MM.1S (cell line): ENCODE measurements around the gene TAS2R41.

Source experiments
- DNase-seq: peaks from one replicate; pipeline ENCODE4 v3.0.0-alpha.2; 2015
- H2AFZ ChIP-seq: fragments of 300-600 bp; sonication (generic); 2 replicates; pipeline ENCODE4 v1.6.0; 2016; ENCODE audit warnings: antibody characterized with exemption, low read length
- H3F3A ChIP-seq: fragments of 300-600 bp; sonication (generic); 2 replicates; pipeline ENCODE4 v1.6.1; 2016; ENCODE audit warnings: mild to moderate bottlenecking, antibody characterized with exemption, low read length, moderate library complexity, mixed read lengths; ENCODE audit not compliant: insufficient read depth
- H3K27ac ChIP-seq: fragments of 300-600 bp; sonication (generic); 2 replicates; pipeline ENCODE4 v1.5.1; 2016; ENCODE audit warnings: mild to moderate bottlenecking, low read length
- H3K27me3 ChIP-seq: fragments of 300-600 bp; sonication (generic); replicated peaks from 2 replicates; pipeline ENCODE4 v1.6.0; 2016; ENCODE audit warnings: low read length; ENCODE audit not compliant: insufficient read depth
- H3K36me3 ChIP-seq: fragments of 300-600 bp; sonication (generic); replicated peaks from 2 replicates; pipeline ENCODE4 v1.6.1; 2016; ENCODE audit warnings: mild to moderate bottlenecking, low read length, mixed read lengths; ENCODE audit not compliant: insufficient read depth
- H3K4me1 ChIP-seq: fragments of 300-600 bp; sonication (generic); 2 replicates; pipeline ENCODE4 v1.6.1; 2016; ENCODE audit warnings: low read length, mixed read lengths
- H3K4me2 ChIP-seq: fragments of 300-600 bp; sonication (generic); 2 replicates; pipeline ENCODE4 v1.6.0; 2016; ENCODE audit warnings: low read depth, low read length
- H3K4me3 ChIP-seq: fragments of 300-600 bp; sonication (generic); 2 replicates; pipeline ENCODE4 v1.5.1; 2016; ENCODE audit warnings: low read length, mixed read lengths
- H3K79me2 ChIP-seq: fragments of 300-600 bp; sonication (generic); 2 replicates; pipeline ENCODE4 v1.6.1; 2016; ENCODE audit warnings: mixed run types, low read length, mixed read lengths
- H3K9ac ChIP-seq: fragments of 300-600 bp; sonication (generic); 2 replicates; pipeline ENCODE4 v1.6.1; 2016; ENCODE audit warnings: low read length, mixed read lengths
- H3K9me2 ChIP-seq: fragments of 300-600 bp; sonication (generic); replicated peaks from 2 replicates; pipeline ENCODE4 v1.6.1; 2016; ENCODE audit warnings: mild to moderate bottlenecking, low read length, mixed read lengths; ENCODE audit not compliant: insufficient read depth
- H3K9me3 ChIP-seq: fragments of 300-600 bp; sonication (generic); replicated peaks from 2 replicates; pipeline ENCODE4 v1.6.1; 2016; ENCODE audit warnings: mild to moderate bottlenecking, low read length, mixed read lengths; ENCODE audit not compliant: insufficient read depth
- H4K20me1 ChIP-seq: fragments of 300-600 bp; sonication (generic); 2 replicates; pipeline ENCODE4 v1.6.1; 2016; ENCODE audit warnings: mild to moderate bottlenecking, low read length, moderate library complexity, mixed read lengths; ENCODE audit not compliant: insufficient read depth
- CTCF ChIP-seq: fragments of 300-600 bp; sonication (generic); IDR thresholded peaks from 2 replicates; pipeline ENCODE4 v1.5.1; 2016; ENCODE audit warnings: antibody characterized with exemption, low read length, mixed read lengths
- EZH2 ChIP-seq: fragments of 300-600 bp; sonication (generic); optimal IDR thresholded peaks from 2 replicates; pipeline ENCODE3; 2017; ENCODE audit warnings: low read depth, mild to moderate bottlenecking, antibody characterized with exemption, low read length, mixed read lengths
- EZH2phosphoT487 ChIP-seq: fragments of 300-600 bp; sonication (generic); IDR thresholded peaks from 2 replicates; pipeline ENCODE4 v1.6.1; 2018; ENCODE audit warnings: antibody characterized with exemption, low read length

The TAS2R41 gene

GRCh38 chr7:143455491-143455890 lies 22.2 kb upstream of the TAS2R41 start:
- Histone ChIP-seq H3K4me2 (peak overlapping the region; percentile 30; the same call in 1 of the 2 replicates), H3K27me3 (no peaks in the 10 kb centered on the region), H3K9me3 (no peaks in the 10 kb centered on the region), H3K9ac (no peak overlapping the region), H2AFZ (no peak overlapping the region), H3K79me2 (no peaks in the 10 kb centered on the region), H4K20me1 (no peaks in the 10 kb centered on the region), H3F3A (peaks cover 4% of the 10 kb centered on the region; the same call in 1 of the 2 replicates), H3K4me3 (no peak overlapping the region; the same call in 1 of the 2 replicates), H3K9me2 (no peaks in the 10 kb centered on the region), H3K36me3 (no peaks in the 10 kb centered on the region), H3K4me1 (peaks cover 20% of the 10 kb centered on the region), H3K27ac (peak overlapping the region; percentile 22; the same call in 1 of the 2 replicates)
- peak; percentile 79 for DNase-seq
- no peak for TF ChIP-seq CTCF
- no peak for TF ChIP-seq EZH2
- no peak for TF ChIP-seq EZH2phosphoT487

- Histone ChIP-seq H3K36me3 (no peaks in the 10 kb centered on the region), H3K4me3 (no peak overlapping the region; the same call in 1 of the 2 replicates), H3K9me2 (no peaks in the 10 kb centered on the region), H3K9me3 (no peaks in the 10 kb centered on the region), H3K27me3 (no peaks in the 10 kb centered on the region), H3F3A (peaks cover 4% of the 10 kb centered on the region; the same call in 1 of the 2 replicates), H2AFZ (no peak overlapping the region), H4K20me1 (no peaks in the 10 kb centered on the region), H3K4me1 (peaks cover 20% of the 10 kb centered on the region), H3K79me2 (no peaks in the 10 kb centered on the region), H3K4me2 (peak overlapping the region; percentile 30; the same call in 1 of the 2 replicates), H3K27ac (peak overlapping the region; percentile 22; the same call in 1 of the 2 replicates), H3K9ac (no peak overlapping the region)
- TF ChIP-seq EZH2 (no peak), EZH2phosphoT487 (no peak), CTCF (no peak)
- DNase-seq, result peak; percentile 18
Observed at GRCh38 chr7:143455942-143456341, 21.7 kb upstream of the TAS2R41 start.

- H3K4me1 ChIP-seq, result peaks cover 20% of the 10 kb centered on the region
- H3K27ac ChIP-seq, result no peak overlapping the region
- H3K9ac ChIP-seq, result no peak overlapping the region
- no peak overlapping the region for H3K4me2 ChIP-seq
- peaks cover 4% of the 10 kb centered on the region; the same call in 1 of the 2 replicates for H3F3A ChIP-seq
- no peaks in the 10 kb centered on the region for H3K9me2 ChIP-seq
- no peak overlapping the region for H3K4me3 ChIP-seq
- no peaks in the 10 kb centered on the region for H3K79me2 ChIP-seq
- H3K9me3 ChIP-seq, result no peaks in the 10 kb centered on the region
- no peak for TF ChIP-seq EZH2phosphoT487
- TF ChIP-seq EZH2, result no peak
- no peak for TF ChIP-seq CTCF
- no peak overlapping the region for H2AFZ ChIP-seq
- no peaks in the 10 kb centered on the region for H3K36me3 ChIP-seq
- H4K20me1 ChIP-seq, result no peaks in the 10 kb centered on the region
- no peak for DNase-seq
- no peaks in the 10 kb centered on the region for H3K27me3 ChIP-seq
Observed at GRCh38 chr7:143456992-143457793, 20.5 kb upstream of the TAS2R41 start.
